Measurements from ENCODE around the gene IFNL1. TPM values are rescaled to one million over a fixed set of nuclear protein-coding genes. Genes with fewer than 3 reads are reported as not detected.

Gene IFNL1
- total RNA-seq, 1 donor = not detected

DNA sequence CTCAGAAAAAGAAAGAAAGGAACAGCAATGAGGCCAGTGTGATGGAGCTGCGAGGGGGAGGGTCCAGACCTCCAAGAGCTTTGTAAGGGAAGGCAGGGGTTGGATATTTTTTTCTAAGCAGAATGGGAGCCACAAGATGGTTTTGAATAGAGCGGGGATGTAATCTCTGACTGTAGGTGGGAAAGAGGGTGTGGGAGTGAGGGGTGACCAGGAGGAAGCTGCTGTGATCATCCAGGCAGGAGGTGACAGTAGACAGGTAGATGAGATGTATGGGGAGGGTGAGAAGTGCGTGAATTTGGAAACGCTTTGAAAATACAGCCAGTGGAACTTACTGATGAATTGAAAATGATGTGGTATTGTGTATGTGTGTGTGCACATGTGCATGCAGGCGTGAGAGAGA is 20.6 kb upstream of the IFNL1 start:
- no peak overlapping the region for H3K4me3 ChIP-seq (ENCODE audit: low read depth, low read length)
- TF ChIP-seq, protein P1, sequence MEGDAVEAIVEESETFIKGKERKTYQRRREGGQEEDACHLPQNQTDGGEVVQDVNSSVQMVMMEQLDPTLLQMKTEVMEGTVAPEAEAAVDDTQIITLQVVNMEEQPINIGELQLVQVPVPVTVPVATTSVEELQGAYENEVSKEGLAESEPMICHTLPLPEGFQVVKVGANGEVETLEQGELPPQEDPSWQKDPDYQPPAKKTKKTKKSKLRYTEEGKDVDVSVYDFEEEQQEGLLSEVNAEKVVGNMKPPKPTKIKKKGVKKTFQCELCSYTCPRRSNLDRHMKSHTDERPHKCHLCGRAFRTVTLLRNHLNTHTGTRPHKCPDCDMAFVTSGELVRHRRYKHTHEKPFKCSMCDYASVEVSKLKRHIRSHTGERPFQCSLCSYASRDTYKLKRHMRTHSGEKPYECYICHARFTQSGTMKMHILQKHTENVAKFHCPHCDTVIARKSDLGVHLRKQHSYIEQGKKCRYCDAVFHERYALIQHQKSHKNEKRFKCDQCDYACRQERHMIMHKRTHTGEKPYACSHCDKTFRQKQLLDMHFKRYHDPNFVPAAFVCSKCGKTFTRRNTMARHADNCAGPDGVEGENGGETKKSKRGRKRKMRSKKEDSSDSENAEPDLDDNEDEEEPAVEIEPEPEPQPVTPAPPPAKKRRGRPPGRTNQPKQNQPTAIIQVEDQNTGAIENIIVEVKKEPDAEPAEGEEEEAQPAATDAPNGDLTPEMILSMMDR (IDR thresholded peaks at IDR 0.05; ENCODE audit: insufficient read depth, low read length) = no peak
- no peak for DNase-seq (ENCODE audit: low read depth)

DNA sequence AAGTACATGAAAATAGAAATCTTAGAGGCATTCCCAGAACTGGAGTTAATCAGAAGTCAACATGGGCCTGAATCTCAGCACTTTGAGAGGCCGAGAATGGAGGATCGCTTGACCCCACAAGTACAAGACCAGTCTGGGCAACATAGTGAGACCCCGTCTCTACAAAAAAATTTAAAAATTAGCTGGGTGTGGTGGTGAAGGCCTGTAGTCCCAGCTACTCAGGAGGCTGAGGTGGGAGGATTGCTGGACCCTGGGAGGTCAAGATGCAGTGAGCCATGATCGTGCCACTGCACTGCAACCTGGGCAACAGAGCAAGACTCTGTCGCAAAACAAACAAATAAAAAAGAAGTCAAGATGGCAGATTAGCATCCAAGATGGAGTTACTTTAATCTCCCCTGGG is 19.5 kb upstream of the IFNL1 start:
- DNase-seq (ENCODE audit: low read depth) = no peak
- TF ChIP-seq, protein P1 (IDR thresholded peaks at IDR 0.05; ENCODE audit: insufficient read depth, low read length) = no peak
- H3K4me3 ChIP-seq (ENCODE audit: low read depth, low read length) = no peak overlapping the region

DNA sequence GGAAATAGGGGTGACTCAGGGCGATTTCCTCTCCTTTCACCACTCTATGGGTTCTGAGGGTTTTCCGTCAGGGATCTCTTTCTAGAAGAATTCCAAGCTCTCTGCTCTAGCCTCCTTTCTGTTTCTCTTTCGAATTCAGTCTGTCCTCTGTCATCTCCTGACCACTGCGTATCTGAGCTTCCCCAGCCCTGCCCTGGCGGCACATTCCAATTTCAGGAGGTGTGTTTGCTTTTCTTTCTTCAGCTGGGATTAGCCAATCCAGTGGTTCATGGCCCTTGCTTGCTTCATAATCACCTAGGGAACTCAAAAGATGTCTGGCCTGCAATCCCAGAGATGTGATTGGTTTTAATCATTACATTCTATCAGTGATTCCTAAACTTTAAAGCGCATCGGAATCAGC is 18.6 kb upstream of the IFNL1 start:
- H3K4me3 ChIP-seq (ENCODE audit: low read depth, low read length) = no peak overlapping the region
- peak; percentile 6 for DNase-seq (ENCODE audit: low read depth)
- TF ChIP-seq, protein P1 (IDR thresholded peaks at IDR 0.05; ENCODE audit: insufficient read depth, low read length) = no peak

DNA sequence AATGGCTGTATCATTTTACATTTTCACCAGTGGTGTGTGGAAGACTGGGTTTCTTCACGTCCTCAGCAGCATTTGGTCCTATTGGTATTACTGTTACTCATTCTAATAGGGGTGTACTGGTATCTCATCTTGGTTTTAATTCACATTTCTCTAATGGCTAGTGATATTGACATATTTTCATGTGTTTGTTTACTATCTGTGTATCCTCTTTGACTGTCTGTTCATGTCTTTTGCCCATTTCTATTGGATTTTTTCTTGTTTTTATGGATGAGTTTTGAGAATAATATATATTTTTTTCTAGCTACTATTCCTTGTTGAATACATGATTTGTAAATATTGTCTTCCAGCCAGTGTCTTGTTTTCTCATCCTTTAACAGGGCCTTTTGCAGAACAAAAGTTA is 14.2 kb upstream of the IFNL1 start:
- DNase-seq (ENCODE audit: low read depth) = no peak
- TF ChIP-seq, protein P1 (IDR thresholded peaks at IDR 0.05; ENCODE audit: insufficient read depth, low read length) = no peak
- H3K4me3 ChIP-seq (ENCODE audit: low read depth, low read length) = no peak overlapping the region

DNA sequence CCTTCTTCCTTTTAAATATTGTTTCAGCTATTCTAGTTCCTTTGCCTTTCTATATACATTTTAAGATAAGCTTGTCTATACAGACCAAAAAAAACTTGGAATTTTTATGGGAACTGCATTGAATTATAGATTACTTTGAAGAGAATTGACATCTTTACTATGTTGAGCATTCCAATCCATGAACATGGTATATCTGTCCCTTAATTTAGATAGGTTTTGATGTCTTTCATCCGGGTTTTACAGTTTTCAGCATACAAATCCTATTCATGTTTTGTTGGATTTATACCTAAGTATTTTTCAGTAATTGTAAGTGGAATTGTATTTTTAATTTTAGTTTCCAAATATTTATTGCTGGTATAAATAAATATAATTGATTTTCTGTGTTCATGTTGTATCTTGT is 12.2 kb upstream of the IFNL1 start:
- H3K4me3 ChIP-seq (ENCODE audit: low read depth, low read length) = no peak overlapping the region
- TF ChIP-seq, protein P1 (IDR thresholded peaks at IDR 0.05; ENCODE audit: insufficient read depth, low read length) = no peak

DNA sequence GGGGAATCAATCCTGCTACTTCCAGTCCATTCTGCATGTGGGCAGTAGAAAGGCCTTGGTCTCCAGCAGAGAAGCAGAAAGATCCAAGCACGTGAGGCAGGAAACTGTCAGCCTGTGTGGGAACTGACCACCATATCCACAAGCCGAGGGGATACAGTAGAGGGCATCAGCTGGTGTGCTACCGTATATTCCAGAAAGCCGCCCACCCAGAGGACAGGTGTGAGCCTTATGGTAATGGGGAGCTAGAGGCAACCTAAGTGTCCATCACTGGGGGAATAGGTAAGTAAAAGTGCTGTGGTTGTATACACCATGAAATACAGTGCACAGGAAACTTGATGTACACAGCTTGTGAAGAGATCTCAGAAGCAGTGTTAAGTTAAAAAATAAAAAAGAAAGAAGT is 2.8 kb upstream of the IFNL1 start:
- H3K4me3 ChIP-seq (ENCODE audit: low read depth, low read length) = no peak overlapping the region
- DNase-seq (ENCODE audit: low read depth) = no peak
- TF ChIP-seq, protein P1 (IDR thresholded peaks at IDR 0.05; ENCODE audit: insufficient read depth, low read length) = no peak

More for the DNA sequence above, 12.2 kb upstream of the IFNL1 start:
- DNase-seq (ENCODE audit: low read depth) = no peak

DNA sequence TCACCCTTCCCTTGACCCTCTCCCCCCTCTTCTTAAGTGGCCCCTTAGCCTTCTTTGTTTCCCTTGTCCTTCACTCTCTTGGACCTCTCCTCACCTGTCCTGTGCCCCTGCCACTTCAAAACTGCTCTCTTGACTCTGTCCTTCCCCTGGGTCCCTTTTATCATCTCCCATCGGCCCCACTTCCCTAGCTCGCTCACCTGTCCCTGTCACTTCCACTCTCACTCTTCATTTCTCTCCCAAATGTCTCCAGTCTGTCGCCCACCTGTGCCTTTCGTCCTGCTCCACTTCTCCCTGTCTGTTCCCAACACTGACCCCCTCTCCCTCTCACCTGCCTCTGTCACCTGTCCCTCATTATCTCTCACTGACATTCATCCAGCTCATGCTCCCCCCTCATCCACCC is 699 bp downstream of the IFNL1 start:
- DNase-seq (ENCODE audit: low read depth) = no peak
- H3K4me3 ChIP-seq (ENCODE audit: low read depth, low read length) = no peak overlapping the region
- TF ChIP-seq, protein P1 (IDR thresholded peaks at IDR 0.05; ENCODE audit: insufficient read depth, low read length) = no peak
